SK-N-SH (cell line): ENCODE measurements around the gene BANF1. TPM values are rescaled to one million over a fixed set of nuclear protein-coding genes. Genes with fewer than 3 reads are reported as not detected.

ENCODE experiments used
- CTCF ChIA-PET: fragments of 300-600, 350-600 bp; formaldehyde crosslinking; extraction: SDS; loops from one replicate; lab custom pipeline; 2021; lab: Yijun Ruan, JAX
- POLR2A ChIA-PET: fragments of 350-600 bp; sonication (Branson Sonifier 250); formaldehyde crosslinking; extraction: SDS; loops from one replicate; lab custom pipeline; 2020; ENCODE audit warnings: antibody characterized with exemption, inconsistent platforms; lab: Yijun Ruan, JAX
- DNase-seq: peaks from one replicate; pipeline ENCODE4 v3.0.0; 2012
- H2AFZ ChIP-seq: fragments of 200-600 bp; sonication (generic); 2 replicates; pipeline ENCODE4 v1.8.1; 2016; ENCODE audit warnings: antibody characterized with exemption, mild to moderate bottlenecking, low read depth
- H3F3A ChIP-seq: fragments of 200-600 bp; sonication (generic); replicated peaks from 2 replicates; pipeline ENCODE3; 2016; ENCODE audit warnings: antibody characterized with exemption, mild to moderate bottlenecking; ENCODE audit not compliant: insufficient read depth
- H3K27ac ChIP-seq, 2 experiments: fragments of 200-500 bp in 1 of 2; fragments of 200-600 bp in 1 of 2; sonication (Bioruptor generic) in 1 of 2; sonication (generic), shearing (Covaris generic) in 1 of 2; 2 replicates each; pipeline versions ENCODE4 v1.5.1 to v1.6.1; 2014 to 2016; ENCODE audit warnings: low read depth in 2 of 2, inconsistent platforms in 1 of 2, low read length in 1 of 2, mild to moderate bottlenecking in 1 of 2, mixed read lengths in 1 of 2
- H3K27me3 ChIP-seq: fragments of 200-600 bp; sonication (generic), shearing (Covaris generic); 2 replicates; pipeline ENCODE4 v1.6.1; 2016; ENCODE audit warnings: mixed run types; ENCODE audit not compliant: insufficient read depth
- H3K36me3 ChIP-seq, 2 experiments: fragments of 200-500 bp in 1 of 2; fragments of 200-600 bp in 1 of 2; sonication (Bioruptor generic) in 1 of 2; sonication (generic) in 1 of 2; replicated peaks in 1 of 2; 2 replicates each; pipeline versions ENCODE3 to v1.5.1; 2014 to 2016; ENCODE audit warnings: low read length in 1 of 2, mild to moderate bottlenecking in 1 of 2; ENCODE audit not compliant: insufficient read depth in 2 of 2, control insufficient read depth in 1 of 2
- H3K4me1 ChIP-seq, 2 experiments: fragments of 200-500 bp in 1 of 2; fragments of 200-600 bp in 1 of 2; sonication (Bioruptor generic) in 1 of 2; sonication (generic), shearing (Covaris generic) in 1 of 2; 2 replicates each; pipeline versions ENCODE4 v1.5.1 to v1.6.1; 2014 to 2016; ENCODE audit warnings: low read depth in 1 of 2, low read length in 1 of 2, mixed run types in 1 of 2; ENCODE audit not compliant: insufficient read depth in 2 of 2, control insufficient read depth in 1 of 2
- H3K4me2 ChIP-seq: fragments of 200-600 bp; sonication (generic), shearing (Covaris generic); 2 replicates; pipeline ENCODE4 v1.6.1; 2017; ENCODE audit warnings: mixed run types
- H3K4me3 ChIP-seq, 2 experiments: fragments of 200-500 bp in 1 of 2; fragments of 200-600 bp in 1 of 2; sonication (Bioruptor generic) in 1 of 2; sonication (generic), shearing (Covaris generic) in 1 of 2; 2 replicates each; pipeline versions ENCODE4 v1.5.1 to v1.8.1; 2014 to 2016; ENCODE audit warnings: low read depth in 2 of 2, inconsistent platforms in 1 of 2, low read length in 1 of 2, mild to moderate bottlenecking in 1 of 2, mixed read lengths in 1 of 2, moderate library complexity in 1 of 2
- H3K79me2 ChIP-seq: fragments of 200-600 bp; sonication (generic); 2 replicates; pipeline ENCODE4 v1.8.1; 2017; ENCODE audit warnings: mild to moderate bottlenecking; ENCODE audit not compliant: insufficient read depth
- H3K9ac ChIP-seq: fragments of 200-600 bp; sonication (generic); 2 replicates; pipeline ENCODE4 v1.6.1; 2017; ENCODE audit warnings: mixed run types
- H3K9me2 ChIP-seq: fragments of 200-600 bp; sonication (generic); 2 replicates; pipeline ENCODE4 v1.6.1; 2017; ENCODE audit warnings: mixed run types
- H3K9me3 ChIP-seq: fragments of 200-600 bp; sonication (generic); 2 replicates; pipeline ENCODE4 v1.6.1; 2017; ENCODE audit warnings: mixed run types, mild to moderate bottlenecking, moderate library complexity
- H4K20me1 ChIP-seq: fragments of 200-600 bp; sonication (generic); 2 replicates; pipeline ENCODE4 v1.6.1; 2017; ENCODE audit warnings: mild to moderate bottlenecking, mixed run types; ENCODE audit not compliant: insufficient read depth
- FOXM1 ChIP-seq: IDR thresholded peaks from 2 replicates; pipeline ENCODE4 v1.4.0; 2012; ENCODE audit warnings: low read depth, mild to moderate bottlenecking
- JUND ChIP-seq: IDR thresholded peaks from 2 replicates; pipeline ENCODE4 v1.4.0; 2012
- MXI1 ChIP-seq: IDR thresholded peaks from 2 replicates; pipeline ENCODE4 v1.6.1; 2012; ENCODE audit warnings: mild to moderate bottlenecking, low read depth, low read length, improper control_type of control experiment
- NRF1 ChIP-seq: IDR thresholded peaks from 2 replicates; pipeline ENCODE4 v1.6.1; 2012; ENCODE audit warnings: low read depth, mild to moderate bottlenecking, low read length
- RAD21 ChIP-seq: IDR thresholded peaks from 2 replicates; pipeline ENCODE4 v1.6.1; 2012; ENCODE audit warnings: mild to moderate bottlenecking, low read length
- SIN3A ChIP-seq: IDR thresholded peaks from 2 replicates; pipeline ENCODE4 v1.6.1; 2012; ENCODE audit warnings: low read depth, mild to moderate bottlenecking, low read length, moderate library complexity, borderline replicate concordance
- TCF12 ChIP-seq: IDR thresholded peaks from 2 replicates; pipeline ENCODE4 v1.4.0; 2012
- WGBS: methylation state at CpG from one replicate; pipeline ENCODE4 v1.1.6; 2017; ENCODE audit warnings: low lambda C conversion rate; 5-methylcytosine and 5-hydroxymethylcytosine counted together
- polyA plus RNA-seq, 3 experiments: library from polyadenylated mRNA; depleted of rRNA; stranded (reverse); fragments of >200 nt; gene quantifications; 2 replicates each; pipeline ENCODE4 v1.2.3, GENCODE V29; 2012
- TF ChIP-seq, protein P1 (sequence below): IDR thresholded peaks from 2 replicates; pipeline ENCODE4; 2012
- TF ChIP-seq, protein P2 (sequence below): IDR thresholded peaks from 2 replicates; pipeline ENCODE4 v1.4.0; 2012; ENCODE audit warnings: low read depth

BANF1 gene
- polyA plus RNA-seq, 1 of the 3 experiments (the other 2 are of a cell fraction): 382 TPM

- peaks cover 0 to 6% of the 10 kb centered on the region in 2 experiments for H3K36me3 ChIP-seq
- ChIA-PET POLR2A (no interaction called here), CTCF (interaction anchor here (0.9 to 5.8 kb wide), 4 partner anchors 20 to 224 kb away, joined by 3 to 46 read pairs (median 5); no protein-coding TSS in a partner anchor)
- WGBS: 97% methylated on average over 44 of the region's 81 CpGs
- H3K79me2 ChIP-seq: no peaks in the 10 kb centered on the region
- no peak overlapping the region for H3K27ac ChIP-seq
- H3K27me3 ChIP-seq: no peaks in the 10 kb centered on the region
- H2AFZ ChIP-seq: no peak overlapping the region
- no peak for TF ChIP-seq RAD21
- no peaks in the 10 kb centered on the region for H3K9me3 ChIP-seq
- peaks cover 0 to 11% of the 10 kb centered on the region in 2 experiments; a peak in 1 of 4 replicates for H3K4me1 ChIP-seq
- no peak for DNase-seq
- H4K20me1 ChIP-seq: no peaks in the 10 kb centered on the region
- no peak overlapping the region for H3K4me2 ChIP-seq
- no peaks in the 10 kb centered on the region for H3K9me2 ChIP-seq
- H3K4me3 ChIP-seq: no peak overlapping the region
- H3K9ac ChIP-seq: no peak overlapping the region
- peaks cover 12% of the 10 kb centered on the region for H3F3A ChIP-seq
These were observed 40.1 kb downstream of the BANF1 start for GRCh38 chr11:66042227-66042995.

DNA sequence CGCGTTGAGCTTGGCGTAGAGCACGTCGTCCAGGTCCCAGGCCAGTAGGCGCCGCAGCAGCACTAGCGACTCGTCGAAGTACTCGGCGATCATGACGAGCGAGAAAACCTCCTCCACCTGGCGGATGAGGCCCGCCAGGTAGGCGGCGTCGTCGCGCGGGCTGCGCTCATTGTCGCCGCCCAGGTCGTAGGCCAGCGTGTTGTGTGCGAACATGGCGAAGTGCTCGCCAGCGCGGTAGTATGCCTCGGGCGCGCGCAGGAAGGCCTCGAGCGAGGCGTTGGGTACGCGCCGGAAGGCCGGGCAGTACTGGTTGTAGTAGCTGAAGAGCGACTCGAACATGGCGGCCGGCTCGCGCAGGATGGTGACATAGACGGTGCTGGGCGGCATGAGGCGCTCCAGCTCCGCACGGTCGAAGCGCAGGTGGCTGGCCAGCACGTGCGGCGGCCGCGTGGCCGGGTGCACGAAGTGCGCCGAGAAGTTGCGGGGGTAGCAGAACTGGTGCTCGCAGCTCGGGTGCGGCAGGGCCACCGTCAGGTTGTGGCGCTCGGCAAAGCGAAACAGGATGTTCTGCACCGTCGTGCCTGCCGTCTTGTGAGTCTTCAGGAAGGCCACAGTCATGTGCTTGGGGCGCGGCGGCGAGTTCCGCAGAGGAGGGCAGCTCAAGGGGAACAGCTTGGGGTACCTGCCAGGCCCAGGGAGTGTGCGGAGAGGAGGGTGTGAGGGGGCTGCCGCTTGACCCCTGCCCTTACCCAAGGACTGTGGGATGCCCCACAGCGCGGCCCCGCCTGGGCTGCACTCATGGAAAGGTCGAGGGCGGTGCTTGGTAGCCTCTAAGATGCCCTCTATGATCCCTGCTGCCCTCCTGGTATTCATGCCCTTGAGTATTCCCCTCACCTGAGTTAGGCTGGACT, 40.9 kb downstream of the BANF1 start:
- peaks cover 12% of the 10 kb centered on the region for H3F3A ChIP-seq
- POLR2A ChIA-PET: no interaction called here

More for the DNA sequence above, 40.9 kb downstream of the BANF1 start:
- H3K9ac ChIP-seq: no peak overlapping the region
- H3K27ac ChIP-seq: no peak overlapping the region
- 96% methylated on average over 76 of the region's 88 CpGs for WGBS
- no peaks in the 10 kb centered on the region for H3K9me2 ChIP-seq
- TF ChIP-seq TCF12 (no peak), FOXM1 (no peak), NRF1 (no peak), SIN3A (no peak), JUND (no peak), MXI1 (no peak)
- TF ChIP-seq, protein P1, sequence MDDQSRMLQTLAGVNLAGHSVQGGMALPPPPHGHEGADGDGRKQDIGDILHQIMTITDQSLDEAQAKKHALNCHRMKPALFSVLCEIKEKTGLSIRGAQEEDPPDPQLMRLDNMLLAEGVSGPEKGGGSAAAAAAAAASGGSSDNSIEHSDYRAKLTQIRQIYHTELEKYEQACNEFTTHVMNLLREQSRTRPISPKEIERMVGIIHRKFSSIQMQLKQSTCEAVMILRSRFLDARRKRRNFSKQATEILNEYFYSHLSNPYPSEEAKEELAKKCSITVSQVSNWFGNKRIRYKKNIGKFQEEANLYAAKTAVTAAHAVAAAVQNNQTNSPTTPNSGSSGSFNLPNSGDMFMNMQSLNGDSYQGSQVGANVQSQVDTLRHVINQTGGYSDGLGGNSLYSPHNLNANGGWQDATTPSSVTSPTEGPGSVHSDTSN: no peak
- TF ChIP-seq, protein P2, sequence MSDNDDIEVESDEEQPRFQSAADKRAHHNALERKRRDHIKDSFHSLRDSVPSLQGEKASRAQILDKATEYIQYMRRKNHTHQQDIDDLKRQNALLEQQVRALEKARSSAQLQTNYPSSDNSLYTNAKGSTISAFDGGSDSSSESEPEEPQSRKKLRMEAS: no peak
- TF ChIP-seq, all 33 proteins: peak for 0
- H3K4me2 ChIP-seq: no peak overlapping the region
- no peaks in the 10 kb centered on the region for H3K27me3 ChIP-seq
- peaks cover 6 to 20% of the 10 kb centered on the region in 2 experiments; a peak in 1 of 4 replicates for H3K4me1 ChIP-seq
- no peaks in the 10 kb centered on the region for H4K20me1 ChIP-seq
- peaks cover 0 to 6% of the 10 kb centered on the region in 2 experiments for H3K36me3 ChIP-seq
- DNase-seq: no peak
- H3K9me3 ChIP-seq: no peaks in the 10 kb centered on the region
- CTCF ChIA-PET: interaction anchor here (0.9 to 5.8 kb wide), 8 partner anchors 8 to 225 kb away, joined by 3 to 46 read pairs (median 17); no protein-coding TSS in a partner anchor
- no peak overlapping the region for H2AFZ ChIP-seq
- no peaks in the 10 kb centered on the region for H3K79me2 ChIP-seq
- H3K4me3 ChIP-seq: no peak overlapping the region
